Stimulated activated CD4-positive, alpha-beta T cell treated with anti-CD3 and anti-CD28 coated beads, Interleukin-1b, Interleukin-23, amount 100 ng/mL, for 1 hour (primary cell): ENCODE results near the gene TMPRSS7.
A peak's percentile ranks its signal among the peaks of the same experiment; 100 is the strongest.

Experiments used
- DNase-seq, 2 donors: peaks; one replicate each; pipeline ENCODE4 v3.0.0-alpha.2; 2020; ENCODE audit warnings: low read depth in 2 of 2

Gene TMPRSS7, protein sequence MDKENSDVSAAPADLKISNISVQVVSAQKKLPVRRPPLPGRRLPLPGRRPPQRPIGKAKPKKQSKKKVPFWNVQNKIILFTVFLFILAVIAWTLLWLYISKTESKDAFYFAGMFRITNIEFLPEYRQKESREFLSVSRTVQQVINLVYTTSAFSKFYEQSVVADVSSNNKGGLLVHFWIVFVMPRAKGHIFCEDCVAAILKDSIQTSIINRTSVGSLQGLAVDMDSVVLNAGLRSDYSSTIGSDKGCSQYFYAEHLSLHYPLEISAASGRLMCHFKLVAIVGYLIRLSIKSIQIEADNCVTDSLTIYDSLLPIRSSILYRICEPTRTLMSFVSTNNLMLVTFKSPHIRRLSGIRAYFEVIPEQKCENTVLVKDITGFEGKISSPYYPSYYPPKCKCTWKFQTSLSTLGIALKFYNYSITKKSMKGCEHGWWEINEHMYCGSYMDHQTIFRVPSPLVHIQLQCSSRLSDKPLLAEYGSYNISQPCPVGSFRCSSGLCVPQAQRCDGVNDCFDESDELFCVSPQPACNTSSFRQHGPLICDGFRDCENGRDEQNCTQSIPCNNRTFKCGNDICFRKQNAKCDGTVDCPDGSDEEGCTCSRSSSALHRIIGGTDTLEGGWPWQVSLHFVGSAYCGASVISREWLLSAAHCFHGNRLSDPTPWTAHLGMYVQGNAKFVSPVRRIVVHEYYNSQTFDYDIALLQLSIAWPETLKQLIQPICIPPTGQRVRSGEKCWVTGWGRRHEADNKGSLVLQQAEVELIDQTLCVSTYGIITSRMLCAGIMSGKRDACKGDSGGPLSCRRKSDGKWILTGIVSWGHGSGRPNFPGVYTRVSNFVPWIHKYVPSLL

DNA sequence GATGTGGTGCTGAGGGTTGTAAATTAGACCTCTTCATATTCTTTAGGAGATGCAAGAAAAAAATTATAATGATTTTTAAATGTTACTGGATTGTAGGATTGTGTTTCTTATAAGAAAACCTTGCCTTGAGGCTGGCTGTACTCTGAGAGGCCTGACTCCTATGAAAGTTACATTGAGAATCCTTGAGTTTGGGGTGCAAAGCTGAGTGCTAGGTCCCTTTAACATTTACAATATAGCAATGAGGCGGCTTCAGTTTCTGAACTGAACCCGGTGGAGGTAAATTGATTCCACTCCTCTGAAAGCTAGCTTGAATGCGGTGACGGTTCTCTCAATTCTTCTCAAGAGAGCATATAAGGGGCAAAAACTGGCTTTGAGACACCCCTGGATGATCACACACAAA lies at the start of gene TMPRSS7:
Gene TMPRSS7, plus strand, starts transcription at position 301 of the 400 bp plus-strand sequence. CDS start 110 bp downstream, outside the sequence.
- DNase-seq: no peak

DNA sequence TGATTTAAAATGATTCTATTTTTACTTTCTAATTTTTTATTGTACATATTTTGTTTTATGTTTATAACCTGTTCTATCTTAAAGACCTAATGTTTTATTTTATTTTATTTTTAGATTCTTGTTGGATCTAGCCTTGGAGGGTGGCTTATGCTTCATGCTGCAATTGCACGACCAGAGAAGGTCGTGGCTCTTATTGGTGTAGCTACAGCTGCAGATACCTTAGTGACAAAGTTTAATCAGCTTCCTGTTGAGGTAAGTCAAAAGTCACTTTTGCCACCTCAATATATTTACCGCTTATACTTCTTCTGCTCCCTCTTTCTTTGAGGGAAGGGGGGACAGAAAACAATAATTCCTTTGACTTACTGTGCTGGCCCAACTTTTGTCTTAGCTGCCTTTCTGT lies 47.7 kb upstream of the TMPRSS7 start:
- no peak for DNase-seq

DNA sequence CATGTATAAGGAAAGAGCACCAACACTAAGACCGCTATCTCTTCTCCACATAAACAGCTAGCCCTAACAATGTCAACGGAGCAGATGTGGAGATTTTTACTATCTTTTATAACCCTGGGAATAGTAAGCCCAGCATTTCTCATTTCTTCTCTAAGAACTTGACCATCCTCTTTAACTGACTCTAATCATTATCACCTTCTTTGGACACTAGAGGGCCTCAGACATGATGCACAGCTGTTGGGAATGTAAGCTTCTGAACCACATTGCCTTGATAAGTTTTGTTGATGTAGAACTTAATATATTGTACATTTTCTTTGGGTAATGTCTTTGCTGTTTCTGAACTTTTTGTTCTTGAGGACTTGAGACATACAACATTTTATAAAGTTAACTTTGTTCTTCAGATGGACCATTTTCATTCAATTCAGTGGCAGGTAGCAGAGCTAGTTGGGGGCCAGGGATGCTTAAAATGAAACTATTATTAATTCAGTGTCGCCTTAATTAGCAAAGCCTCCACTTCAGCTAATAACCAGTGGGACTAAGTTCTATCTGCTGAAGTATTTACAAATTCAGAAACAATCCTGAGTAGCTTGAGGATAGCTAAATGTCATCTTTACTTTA lies 45.4 kb upstream of the TMPRSS7 start:
- no peak for DNase-seq

DNA sequence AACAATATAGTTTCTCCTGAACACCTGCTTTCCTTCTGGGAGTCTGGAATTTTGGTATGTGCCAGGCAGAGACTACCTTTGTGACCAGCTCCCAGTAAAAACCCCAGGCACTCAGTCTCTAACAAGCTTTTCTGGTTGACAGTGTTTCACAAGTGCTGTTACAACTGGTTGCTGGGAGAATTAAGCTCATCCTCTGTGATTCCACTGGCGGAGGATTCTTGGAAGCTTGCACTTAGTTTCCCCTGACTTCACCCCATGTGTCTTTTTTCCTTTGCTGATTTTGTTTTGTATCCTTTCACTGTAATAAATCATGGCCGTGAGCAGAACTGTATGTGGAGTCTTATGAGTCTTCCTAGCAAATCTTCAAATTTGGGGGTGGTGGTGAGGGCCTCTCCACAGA lies 41.5 kb upstream of the TMPRSS7 start:
- no peak for DNase-seq

DNA sequence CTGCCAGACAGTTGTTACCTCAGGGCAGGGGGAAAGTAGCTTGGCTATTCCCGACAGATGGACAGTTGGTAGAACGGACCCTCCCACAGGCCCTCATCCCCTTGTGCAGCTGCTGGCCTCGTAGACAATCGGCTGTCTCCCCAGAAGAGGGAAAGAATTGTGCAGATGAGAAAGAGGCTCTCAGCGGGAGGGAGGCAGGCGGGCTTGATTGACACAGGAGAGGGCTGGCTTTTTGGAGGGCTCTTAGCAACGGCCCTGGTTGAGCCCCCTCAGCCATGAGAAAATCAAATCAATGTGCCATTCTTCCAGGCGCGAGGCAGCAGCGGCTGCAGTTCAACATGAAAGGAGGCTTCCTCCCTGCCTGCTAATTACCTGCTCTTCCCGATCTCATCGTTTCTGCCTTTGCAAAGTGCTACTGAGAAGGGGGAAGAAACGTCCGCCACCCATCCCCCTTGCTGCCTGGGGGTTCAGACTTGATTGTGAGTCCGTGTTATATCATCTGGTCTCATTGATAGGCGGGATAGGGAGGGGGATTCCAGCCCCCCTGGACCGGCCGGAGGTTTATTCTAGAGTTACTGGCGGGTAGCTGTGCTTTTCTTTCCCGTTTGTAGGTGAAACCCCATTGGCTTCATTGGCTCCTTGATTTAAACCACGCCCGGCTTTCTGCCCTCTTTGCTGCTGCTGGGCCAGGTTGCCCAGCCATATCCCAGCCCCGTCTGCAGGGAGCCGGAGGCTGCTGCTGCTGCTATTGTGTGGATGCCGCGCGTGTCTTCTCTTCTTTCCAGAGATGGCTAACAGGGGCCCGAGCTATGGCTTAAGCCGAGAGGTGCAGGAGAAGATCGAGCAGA lies 35.7 kb upstream of the TMPRSS7 start, which contains the start of gene TAGLN3:
Gene TAGLN3, plus strand, starts transcription at position 287 of the 848 bp plus-strand sequence. Its CDS starts 501 bp downstream, at position 788.
- no peak for DNase-seq

DNA sequence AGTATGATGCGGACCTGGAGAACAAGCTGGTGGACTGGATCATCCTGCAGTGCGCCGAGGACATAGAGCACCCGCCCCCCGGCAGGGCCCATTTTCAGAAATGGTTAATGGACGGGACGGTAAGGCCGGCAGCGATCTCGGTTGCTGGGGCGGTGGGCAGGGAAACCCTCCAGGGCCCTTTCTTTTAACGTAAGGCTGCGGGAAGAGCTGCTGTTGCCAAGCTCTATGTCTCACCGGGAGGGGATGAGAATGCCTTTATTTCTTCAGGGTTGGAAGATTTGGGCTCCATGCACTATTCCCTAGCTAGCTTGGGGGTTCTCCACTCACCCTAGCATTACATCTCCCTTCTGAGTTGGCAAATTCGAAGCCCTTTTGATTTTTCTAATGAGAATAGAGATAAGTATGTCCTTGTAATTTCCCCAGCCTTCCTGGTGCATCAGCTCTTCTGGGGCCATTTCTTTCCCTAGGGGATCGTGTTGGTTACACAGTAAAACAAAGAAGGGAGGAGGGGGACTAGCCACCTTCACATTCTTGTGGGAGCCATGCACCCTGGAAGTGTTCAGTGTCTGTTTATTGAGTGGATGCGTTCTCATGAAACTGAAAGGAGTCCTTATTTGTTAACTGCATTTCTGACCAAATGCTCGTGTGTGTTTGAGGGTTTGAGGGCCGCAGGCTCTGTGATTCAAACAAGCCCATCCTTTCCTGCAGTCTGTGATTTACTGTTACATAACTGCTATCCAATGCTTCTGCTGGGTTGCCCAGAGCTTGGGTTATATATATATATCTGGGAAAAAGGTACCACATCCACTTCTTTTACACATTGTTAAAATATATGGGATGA lies 34.8 kb upstream of the TMPRSS7 start:
- DNase-seq: no peak

DNA sequence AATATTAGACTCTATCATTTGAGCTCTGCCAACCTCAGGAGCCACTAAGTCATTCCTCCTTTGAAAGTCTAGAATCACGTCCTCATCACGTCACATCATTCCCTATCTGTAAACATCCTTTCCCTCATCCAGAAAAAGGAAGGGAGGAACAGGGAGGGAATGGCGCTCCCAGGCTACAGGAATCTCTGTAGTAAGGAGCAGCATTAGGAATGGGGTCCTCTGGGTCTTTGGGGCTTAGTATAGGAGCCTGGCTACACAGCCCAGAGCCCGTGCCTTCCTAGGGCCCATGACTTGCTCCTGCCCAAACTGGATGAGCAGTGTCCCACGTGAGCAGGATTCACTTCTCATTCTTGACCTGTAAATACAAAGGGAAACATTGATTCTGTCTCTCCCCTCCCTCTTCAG lies 34.2 kb upstream of the TMPRSS7 start:
- DNase-seq: no peak

DNA sequence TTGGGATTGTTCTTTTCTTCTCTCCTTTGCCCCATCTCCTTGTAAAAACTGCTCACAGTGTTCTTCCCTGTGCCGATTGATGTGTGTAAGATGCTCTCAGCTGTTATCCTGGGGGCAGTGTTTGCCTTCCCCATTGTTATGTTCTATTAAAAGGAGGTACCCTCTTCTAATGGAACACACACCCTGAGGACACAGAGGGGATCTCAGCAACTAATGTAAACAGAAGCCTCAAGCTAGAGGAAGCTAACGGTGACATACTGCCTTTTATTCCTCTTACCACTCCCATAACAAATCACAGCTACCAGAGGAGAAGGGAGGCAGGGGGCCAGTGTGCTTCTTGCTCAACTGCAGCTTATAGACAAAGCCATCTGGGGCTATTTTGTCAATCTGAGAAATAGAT lies 33.6 kb upstream of the TMPRSS7 start:
- DNase-seq: no peak

DNA sequence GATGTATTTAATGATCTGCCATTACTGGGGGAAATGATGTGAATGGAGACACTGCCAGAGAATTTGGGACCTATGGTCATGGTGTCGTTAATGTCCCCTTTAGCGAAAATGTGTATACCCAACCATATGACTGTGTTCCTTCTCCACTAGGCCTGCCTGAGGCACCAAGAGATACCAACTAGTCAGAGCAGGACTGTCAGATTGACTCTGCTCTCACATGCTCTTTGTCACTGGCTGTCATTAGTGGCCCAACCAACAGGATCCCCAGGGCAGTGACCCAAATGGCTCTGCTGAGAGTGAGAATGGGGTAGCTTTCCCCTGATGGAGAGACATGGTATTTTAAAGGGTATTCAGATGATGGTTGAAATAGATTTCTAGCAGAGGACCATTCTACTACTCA lies 33.0 kb upstream of the TMPRSS7 start:
- no peak for DNase-seq

DNA sequence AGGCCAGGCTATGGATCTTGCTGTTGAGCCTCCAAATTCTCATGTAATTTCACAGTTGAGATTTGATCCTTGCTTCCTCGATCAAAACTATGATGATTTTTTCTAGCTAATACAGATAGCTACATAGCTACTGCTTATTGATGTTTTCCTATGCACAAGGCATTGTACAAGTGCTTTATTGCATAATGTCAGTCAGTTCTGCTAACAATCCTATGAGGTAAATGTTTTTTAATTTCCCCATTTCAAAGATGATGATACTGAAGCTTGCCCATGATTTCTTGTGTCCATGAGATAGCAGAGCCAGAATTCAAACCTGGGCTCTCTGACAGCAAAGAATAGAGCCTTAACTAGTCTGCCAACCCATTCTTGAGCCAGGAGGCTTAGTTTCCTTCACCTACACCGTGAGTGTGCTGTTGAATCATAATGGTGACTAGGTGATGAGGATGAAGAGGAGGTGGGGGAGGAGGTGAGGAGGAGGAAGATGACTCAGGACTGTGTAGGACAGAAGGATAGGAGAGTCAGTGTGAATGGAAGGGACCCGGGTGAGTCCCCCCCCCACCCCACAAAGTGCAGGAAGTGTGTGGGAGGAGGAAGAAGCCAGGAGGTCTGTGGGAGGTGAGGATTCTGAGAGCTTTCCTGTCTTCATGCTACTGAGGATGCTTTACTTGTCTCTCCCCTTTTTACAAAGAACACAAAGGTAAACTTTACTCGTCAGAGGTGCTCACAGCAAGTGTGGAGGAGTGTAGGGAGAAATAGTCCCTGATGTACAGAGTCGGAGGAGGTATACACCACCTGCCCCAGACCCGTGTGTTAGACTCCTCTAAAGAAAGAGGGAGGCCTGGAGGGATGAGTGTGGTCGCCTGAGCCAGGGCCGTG lies 32.2 kb upstream of the TMPRSS7 start:
- DNase-seq: peak in 1 of 2 donors; percentile 34

DNA sequence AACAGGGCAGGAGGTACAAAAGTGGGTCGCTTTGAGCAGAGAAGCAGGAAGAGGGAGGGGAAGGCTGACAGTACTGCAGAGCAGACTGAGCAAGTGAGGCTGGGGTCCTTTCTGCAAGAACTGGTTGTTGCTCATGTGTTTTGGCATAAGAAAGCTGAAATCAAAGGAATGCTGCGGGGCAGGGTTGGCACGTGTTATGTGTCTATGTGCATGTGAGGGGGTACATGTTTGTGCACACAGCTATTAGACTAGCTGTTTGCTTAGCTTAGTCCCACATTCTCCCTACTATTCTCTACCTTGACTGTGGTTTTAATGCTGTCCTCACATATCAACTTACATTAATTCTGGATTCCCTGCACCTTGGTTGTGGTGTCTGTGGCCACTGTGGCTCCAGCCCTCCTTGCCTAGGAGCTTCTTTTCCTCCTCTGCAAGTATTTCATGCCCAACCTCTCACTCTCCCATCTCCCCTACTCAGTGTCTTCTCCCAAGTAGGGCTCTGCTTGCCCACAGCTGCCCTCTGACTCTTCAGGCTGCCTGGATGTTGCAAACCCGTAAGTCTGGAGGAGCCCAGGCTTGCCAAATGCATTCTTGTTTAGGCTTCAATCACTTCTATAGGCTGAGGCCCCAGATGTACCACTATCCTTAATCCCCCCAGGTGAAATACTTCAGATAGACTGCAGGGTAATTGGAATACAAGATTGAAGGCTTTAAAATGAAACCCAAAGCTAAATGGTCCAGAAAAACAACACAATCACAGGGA lies 31.0 kb upstream of the TMPRSS7 start:
- DNase-seq: no peak

DNA sequence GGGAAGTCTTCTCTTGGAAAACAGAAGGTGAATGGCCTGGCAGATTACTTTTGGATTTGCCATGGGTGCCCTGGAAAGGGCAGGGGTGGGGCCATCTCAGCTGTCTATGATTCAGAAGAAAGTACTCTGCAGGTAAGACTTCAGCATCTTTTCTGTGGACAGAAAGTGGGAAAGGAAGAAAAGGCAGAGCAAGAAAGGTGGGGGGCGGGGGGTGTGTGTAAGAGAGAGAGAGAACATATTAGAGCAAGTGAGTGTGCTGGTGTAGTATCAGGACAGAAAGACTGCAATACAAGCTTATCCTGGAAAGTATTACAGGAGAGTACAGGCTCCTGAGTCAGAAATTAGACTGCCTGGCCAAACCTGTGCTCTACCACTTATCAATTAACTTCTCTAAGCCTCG lies 30.3 kb upstream of the TMPRSS7 start:
- no peak for DNase-seq

DNA sequence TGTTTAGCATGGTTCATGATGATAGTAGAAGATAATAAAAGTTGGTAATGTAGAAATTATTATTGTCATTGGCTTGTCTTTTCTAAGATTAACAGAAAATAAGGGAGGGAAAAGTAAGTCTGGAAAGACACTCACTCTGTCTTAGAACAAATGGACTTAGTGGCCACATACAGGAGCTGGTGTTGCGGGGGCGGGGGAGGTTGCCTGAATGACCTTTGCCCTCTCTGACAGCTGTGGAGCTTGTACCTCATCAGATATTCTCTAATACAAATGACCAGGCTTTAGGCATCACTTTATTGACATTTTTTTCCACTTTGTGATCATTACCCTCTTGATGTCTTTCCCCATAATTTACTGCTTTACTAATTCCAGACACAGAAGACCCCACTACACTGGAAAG lies 29.9 kb upstream of the TMPRSS7 start:
- DNase-seq: no peak

DNA sequence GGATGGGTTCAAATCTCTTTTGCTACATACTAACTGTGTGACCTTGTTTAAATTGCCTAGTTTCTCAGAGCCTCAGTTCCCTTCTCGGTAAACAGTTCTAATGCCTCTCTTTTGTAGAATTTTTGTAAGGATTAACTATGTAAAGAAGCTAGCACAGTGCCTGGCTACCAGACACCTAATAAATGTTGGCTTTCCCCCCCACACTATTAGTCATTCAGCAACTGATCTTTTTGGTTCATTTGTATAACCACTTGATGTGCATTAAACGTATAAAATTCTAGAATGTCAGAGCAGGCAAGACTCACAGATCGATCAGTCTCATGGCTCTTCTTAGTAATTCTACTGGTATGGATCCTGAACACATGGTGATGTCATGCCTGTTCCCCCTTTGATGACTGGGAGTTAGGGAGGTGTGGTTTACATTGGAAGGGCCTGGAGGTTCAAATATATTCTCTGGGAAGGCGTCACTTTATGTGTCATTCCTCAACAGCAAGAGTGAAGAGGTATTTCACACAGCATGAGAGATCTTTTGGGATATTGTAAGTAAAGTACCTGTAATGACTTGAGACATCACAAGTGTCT lies 29.4 kb upstream of the TMPRSS7 start:
- no peak for DNase-seq

DNA sequence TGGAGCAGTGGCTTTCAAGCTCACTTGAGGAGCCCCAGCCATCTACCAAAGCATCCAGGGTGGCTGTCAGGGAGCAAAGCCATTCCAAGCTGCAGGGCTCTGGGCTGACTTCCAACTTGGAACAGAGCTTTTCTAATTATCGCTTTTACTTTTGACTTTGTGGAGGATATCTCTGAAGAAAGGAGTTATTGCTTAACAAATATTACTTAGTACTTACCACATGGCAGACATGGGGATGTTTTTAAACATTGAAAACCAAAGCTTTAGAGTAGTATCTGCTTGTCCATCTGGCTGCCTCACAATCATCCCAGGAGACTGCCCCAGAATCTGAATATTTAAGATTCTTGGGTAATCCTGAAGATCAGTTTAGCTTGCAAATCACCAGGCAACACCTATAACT lies 26.9 kb upstream of the TMPRSS7 start:
- no peak for DNase-seq

DNA sequence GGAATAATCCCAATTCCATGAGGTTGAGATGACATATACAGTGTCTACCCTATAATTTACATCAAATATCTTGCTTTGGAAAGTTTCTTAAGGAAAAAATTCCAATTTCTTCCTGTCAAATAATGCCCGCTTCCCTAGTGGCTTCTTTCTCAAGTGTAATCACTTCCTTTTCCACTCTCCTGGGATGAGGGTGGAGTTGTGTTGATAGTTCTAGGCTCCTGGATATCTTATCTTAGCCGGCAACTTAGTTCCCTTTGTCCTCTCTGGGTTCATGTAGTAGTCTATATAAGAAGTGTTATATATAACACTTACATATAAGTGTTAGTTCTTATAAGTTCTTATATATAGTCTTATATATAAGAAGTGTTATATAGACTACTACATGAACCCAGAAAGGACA lies 24.9 kb upstream of the TMPRSS7 start:
- no peak for DNase-seq

DNA sequence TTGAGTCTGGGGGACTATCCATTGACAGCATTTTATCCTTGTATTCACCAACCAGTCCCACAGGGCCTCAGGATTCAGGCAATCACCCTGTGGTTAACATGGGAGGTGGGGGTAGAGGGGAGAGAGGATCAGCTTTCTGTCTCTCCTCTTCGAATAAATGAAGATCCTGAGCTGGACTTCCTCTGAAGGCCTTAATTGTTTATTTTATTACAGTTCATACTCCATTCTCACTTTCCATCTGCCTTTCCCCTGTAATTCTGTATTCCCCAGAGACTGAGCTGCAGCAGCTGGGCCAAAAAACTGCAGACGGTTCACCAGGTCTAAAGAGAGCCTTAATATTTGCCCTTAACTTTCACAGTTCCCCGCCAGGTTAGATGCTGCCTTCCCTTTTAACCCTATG lies 23.9 kb upstream of the TMPRSS7 start:
- no peak for DNase-seq

DNA sequence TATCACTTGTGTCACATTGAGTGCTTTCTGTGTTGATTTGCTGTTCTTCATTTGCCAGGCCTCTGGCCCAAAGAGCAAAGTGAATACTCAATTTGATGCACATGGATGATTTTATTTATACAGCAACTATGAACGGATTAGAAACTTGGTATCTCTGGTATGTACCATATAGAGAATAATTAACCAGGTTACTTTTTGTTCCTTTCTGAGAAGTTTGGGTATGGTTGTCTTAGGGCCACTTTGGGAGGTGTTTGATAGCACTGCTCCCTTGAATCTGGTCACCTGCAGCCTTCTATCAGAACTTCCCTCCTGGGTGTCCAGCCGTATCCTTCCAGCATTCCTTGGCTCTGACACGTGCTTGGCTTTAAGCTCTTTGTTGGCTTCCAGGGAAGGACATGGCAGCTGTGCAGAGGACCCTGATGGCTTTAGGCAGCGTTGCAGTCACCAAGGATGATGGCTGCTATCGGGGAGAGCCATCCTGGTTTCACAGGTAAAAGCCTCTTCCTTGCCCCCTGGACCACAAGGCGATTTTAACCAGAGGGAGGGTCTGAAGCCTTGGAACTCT lies 23.1 kb upstream of the TMPRSS7 start:
- DNase-seq: no peak
